22Rv1 (cell line): Measurements from ENCODE around the gene PHACTR1.

Experiments used
- H3K27ac ChIP-seq: fragments of 450-650 bp; 2 replicates; pipeline ENCODE4 v1.5.1; 2017
- ZFX ChIP-seq: fragments of 450-650 bp; IDR thresholded peaks from 2 replicates; pipeline ENCODE4 v1.6.1; 2017; ENCODE audit warnings: antibody characterized with exemption, borderline replicate concordance
- TF ChIP-seq, protein P1 (sequence below): fragments of 450-650 bp; IDR thresholded peaks from 2 replicates; pipeline ENCODE4 v1.5.1; 2017; ENCODE audit warnings: mild to moderate bottlenecking

Gene PHACTR1

DNA sequence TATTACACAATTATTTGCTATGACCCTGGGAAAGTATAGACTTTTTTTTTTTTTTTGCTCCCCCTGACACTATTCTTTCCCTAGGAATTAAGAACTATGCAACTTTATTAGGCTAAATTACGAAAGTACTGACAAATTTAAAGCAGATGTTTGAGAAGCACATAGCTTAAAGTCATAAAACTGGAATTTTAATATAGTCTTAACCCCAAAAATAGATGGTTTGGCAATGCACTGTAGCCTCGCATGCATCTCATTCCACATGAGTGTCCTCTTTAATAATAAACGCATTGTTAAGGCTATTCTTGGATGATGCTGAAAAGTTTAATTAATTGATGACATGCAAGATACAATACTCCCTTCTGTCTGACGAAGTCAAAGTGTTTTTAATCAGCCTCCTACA, 562.4 kb downstream of the PHACTR1 start:
- H3K27ac ChIP-seq, result no peak overlapping the region
- TF ChIP-seq, protein P1, sequence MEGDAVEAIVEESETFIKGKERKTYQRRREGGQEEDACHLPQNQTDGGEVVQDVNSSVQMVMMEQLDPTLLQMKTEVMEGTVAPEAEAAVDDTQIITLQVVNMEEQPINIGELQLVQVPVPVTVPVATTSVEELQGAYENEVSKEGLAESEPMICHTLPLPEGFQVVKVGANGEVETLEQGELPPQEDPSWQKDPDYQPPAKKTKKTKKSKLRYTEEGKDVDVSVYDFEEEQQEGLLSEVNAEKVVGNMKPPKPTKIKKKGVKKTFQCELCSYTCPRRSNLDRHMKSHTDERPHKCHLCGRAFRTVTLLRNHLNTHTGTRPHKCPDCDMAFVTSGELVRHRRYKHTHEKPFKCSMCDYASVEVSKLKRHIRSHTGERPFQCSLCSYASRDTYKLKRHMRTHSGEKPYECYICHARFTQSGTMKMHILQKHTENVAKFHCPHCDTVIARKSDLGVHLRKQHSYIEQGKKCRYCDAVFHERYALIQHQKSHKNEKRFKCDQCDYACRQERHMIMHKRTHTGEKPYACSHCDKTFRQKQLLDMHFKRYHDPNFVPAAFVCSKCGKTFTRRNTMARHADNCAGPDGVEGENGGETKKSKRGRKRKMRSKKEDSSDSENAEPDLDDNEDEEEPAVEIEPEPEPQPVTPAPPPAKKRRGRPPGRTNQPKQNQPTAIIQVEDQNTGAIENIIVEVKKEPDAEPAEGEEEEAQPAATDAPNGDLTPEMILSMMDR, result no peak
- TF ChIP-seq ZFX, result no peak

DNA sequence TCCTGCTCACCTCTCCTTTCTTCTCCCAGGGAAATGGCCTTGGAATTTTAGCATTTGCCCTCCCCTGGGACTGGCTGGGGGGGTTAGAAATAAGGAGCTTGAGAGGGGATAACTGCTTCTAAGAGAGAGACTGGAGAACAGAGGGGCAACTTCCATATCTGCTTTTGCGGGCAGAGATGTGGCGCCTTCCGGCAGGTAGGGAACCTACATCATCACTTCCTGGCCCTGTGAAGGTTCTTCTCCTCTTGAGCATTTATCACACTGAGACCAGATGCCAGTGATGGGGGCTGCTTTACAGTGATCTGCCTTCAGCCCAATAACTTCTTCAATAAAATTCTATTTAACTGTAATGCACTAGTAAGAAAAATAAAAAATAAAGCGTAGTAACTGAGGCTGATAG, 563.7 kb downstream of the PHACTR1 start:
- no peak overlapping the region for H3K27ac ChIP-seq
- no peak for TF ChIP-seq ZFX
- TF ChIP-seq, protein P1, result no peak

DNA sequence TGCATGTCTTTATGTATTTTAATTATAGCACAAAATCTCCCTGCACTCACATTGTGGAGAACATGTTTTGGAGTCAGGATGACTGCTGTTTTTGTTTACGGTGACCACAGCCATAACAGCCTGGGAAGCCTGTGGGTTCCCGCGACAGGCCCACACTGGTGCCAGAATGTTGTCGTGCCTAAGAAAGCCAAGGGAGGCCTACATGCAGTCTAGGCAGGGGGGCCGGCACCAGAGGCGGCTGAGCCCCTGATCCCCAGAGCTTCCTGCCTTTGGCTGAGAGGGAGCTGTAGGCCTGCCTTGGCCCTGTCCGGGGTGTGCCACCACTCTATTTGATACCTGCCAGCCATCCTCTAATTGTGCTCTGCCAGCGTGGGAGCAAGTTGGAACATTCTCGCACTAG, 565.1 kb downstream of the PHACTR1 start:
- no peak overlapping the region for H3K27ac ChIP-seq

DNA sequence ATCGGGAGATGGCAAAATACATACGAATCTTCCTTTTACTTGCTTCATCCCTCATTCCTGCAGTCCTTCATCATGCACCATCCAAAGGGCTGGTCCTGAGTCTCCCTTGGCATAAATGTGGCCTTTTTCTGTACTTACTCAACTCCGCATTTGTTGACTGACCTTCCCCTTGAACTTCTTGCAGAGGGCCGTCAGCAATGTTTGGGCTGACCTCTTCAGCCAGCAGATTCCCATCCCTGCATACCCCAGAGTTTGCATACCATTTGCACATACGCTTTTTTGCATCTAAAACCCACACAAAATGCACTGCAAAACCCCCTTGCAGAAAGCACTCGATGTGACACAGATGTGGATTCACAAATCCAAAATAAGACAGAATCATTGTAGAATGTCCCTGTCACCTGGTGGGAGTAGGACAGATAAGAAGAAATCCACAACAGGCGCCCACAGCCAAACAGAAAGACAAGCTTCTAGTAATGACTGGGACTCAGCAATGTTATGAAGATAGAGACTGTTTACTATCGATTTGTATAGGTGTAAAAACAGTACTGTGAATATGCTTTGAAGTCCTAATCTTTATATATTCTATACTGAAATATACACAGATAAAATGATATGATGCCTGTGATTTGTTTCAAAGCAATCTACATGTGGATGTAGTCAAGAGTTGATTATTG, 566.0 kb downstream of the PHACTR1 start:
- H3K27ac ChIP-seq, result no peak overlapping the region
- TF ChIP-seq ZFX, result no peak
- TF ChIP-seq, protein P1, result no peak

More for the DNA sequence above, 565.1 kb downstream of the PHACTR1 start:
- TF ChIP-seq, protein P1, result no peak
- no peak for TF ChIP-seq ZFX

DNA sequence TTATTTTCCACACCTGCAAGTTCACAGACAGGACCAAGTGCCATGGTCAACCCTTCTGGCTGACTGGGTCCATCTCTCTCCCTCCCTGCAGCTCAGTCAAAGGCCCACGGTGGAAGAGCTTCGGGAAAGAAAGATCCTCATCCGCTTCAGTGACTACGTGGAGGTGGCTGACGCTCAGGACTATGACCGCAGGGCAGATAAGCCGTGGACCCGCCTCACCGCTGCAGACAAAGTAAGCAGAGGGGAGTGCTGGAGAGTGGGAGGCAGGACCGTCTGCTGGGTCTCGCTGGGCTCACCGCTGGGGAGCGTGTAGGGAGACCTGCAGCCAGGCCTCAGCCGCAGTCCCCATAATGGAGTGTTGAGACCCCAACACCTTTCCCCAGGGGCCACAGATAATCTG, 566.8 kb downstream of the PHACTR1 start:
- TF ChIP-seq ZFX, result no peak

DNA sequence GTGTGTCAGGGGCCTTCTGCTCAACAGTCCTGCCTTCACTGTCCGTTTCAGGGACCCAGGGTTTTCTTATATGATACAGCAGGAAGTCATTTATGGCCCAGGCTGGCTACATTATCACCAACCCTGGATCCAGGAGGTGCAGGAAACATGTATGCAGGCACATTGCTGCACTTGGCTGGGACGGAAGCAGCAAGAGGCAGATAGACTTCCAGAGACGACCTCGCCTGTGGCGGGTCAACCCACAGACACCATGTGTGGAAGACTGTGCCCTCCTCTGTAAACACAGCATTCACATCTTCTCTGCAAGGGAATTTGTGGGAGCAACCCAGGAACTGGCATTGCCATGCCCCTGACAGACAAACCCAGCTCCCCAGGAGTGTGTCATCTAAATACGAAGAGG, 568.1 kb downstream of the PHACTR1 start:
- no peak for TF ChIP-seq ZFX
- TF ChIP-seq, protein P1, result no peak
- no peak overlapping the region for H3K27ac ChIP-seq

More for the DNA sequence above, 566.8 kb downstream of the PHACTR1 start:
- no peak overlapping the region for H3K27ac ChIP-seq

DNA sequence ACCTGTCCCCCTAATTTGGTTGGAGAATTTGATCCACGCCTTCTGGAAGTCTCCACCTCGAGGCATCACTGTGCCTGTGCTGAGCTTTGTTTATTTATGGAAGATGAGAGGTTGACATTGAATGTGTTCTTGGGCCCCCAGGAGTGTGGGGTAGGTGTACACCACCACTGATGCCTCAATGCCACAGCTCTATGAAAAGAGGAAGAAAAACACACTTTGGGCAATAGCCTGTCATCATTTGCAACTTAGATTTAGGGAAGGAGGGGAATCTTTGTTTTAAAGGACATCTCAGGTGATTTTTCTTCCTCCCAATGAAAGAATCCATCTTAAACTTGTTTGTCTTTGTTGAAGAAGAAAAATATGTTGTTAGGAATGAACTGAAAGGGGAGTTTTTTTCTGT, 569.1 kb downstream of the PHACTR1 start:
- H3K27ac ChIP-seq, result no peak overlapping the region
- TF ChIP-seq, protein P1, result no peak
- no peak for TF ChIP-seq ZFX

DNA sequence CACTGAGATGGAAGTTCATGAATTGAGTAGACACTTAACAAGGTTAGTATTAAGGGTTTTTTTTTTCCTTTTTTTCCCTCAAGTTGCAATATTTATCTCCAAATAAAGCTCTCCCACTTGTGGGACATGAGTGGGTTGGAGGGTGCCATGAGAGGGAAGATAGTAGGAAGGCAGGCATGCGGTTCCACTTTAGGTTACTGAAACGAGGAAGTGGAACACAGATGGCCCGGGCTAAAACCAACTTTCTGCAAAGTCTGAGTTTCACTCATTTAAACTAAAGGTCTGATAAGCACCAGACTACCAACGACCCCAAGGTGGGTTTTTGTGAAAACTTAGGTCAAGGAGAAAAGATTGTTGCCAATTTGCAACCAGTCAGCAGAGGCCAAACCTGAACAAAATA, 569.6 kb downstream of the PHACTR1 start:
- no peak overlapping the region for H3K27ac ChIP-seq
- no peak for TF ChIP-seq ZFX
- TF ChIP-seq, protein P1, result no peak
